Natural killer cell (primary cell): ENCODE data around the gene RECK. TPM values are rescaled to one million over a fixed set of nuclear protein-coding genes. Genes with fewer than 3 reads are reported as not detected.

ENCODE experiments used
- ATAC-seq, 3 donors: fragments of 150-1000 bp in 2 of 3; fragments of 200-7000 bp in 1 of 3; cut with Tn5 transposase; 1 replicate in 1 of 3; 2 replicates in 2 of 3; pipeline ENCODE4 v1.10.0; 2021; ENCODE audit warnings: mild to moderate bottlenecking in 2 of 3, moderate library complexity in 2 of 3
- DNase-seq, 2 donors: peaks; one replicate each; pipeline versions ENCODE4 v3.0.0 to v3.0.0-alpha.2; 2013 to 2021; ENCODE audit warnings: mixed read lengths in 1 of 2
- H3K27ac ChIP-seq: one replicate; pipeline ENCODE4 v1.5.1; 2013; ENCODE audit warnings: mild to moderate bottlenecking, low read length
- H3K27me3 ChIP-seq: one replicate; pipeline ENCODE4 v1.6.1; 2013; ENCODE audit warnings: low read length; ENCODE audit not compliant: control insufficient read depth, insufficient read depth
- H3K36me3 ChIP-seq: one replicate; pipeline ENCODE4 v1.6.1; 2013; ENCODE audit warnings: low read length; ENCODE audit not compliant: control insufficient read depth, insufficient read depth
- H3K4me1 ChIP-seq: one replicate; pipeline ENCODE4 v1.6.1; 2013; ENCODE audit warnings: low read length; ENCODE audit not compliant: control insufficient read depth, insufficient read depth
- H3K4me3 ChIP-seq: one replicate; pipeline ENCODE4 v1.5.1; 2013; ENCODE audit warnings: low read length
- H3K9me3 ChIP-seq: one replicate; pipeline ENCODE4 v1.6.1; 2013; ENCODE audit warnings: low read length; ENCODE audit not compliant: control insufficient read depth, insufficient read depth
- H3K27ac Mint-ChIP-seq, 2 donors: one replicate each; pipeline ENCODE4 v1.8.0; 2022; ENCODE audit warnings: mild to moderate bottlenecking in 2 of 2, mixed read lengths in 2 of 2, moderate library complexity in 1 of 2
- H3K27me3 Mint-ChIP-seq, 2 donors: one replicate each; pipeline ENCODE4 v1.8.0; 2022; ENCODE audit warnings: low read depth in 2 of 2, mixed read lengths in 2 of 2
- H3K36me3 Mint-ChIP-seq: one replicate; pipeline ENCODE4 v1.8.0; 2022; ENCODE audit warnings: mixed read lengths
- H3K4me1 Mint-ChIP-seq, 2 donors: one replicate each; pipeline ENCODE4 v1.8.0; 2022; ENCODE audit warnings: mixed read lengths in 2 of 2
- H3K4me3 Mint-ChIP-seq: one replicate; pipeline ENCODE4 v1.8.0; 2022; ENCODE audit warnings: mild to moderate bottlenecking, moderate library complexity, mixed read lengths
- H3K9me3 Mint-ChIP-seq, 2 donors: one replicate each; pipeline ENCODE4 v1.8.0; 2022; ENCODE audit warnings: mixed read lengths in 2 of 2
- WGBS: methylation state at CpG from one replicate; pipeline ENCODE4 v1.1.7; 2013; ENCODE audit warnings: missing lambda C conversion rate; ENCODE audit not compliant: insufficient coverage; 5-methylcytosine and 5-hydroxymethylcytosine counted together
- intact Hi-C: fragments of 100-400 bp; cut with micrococcal nuclease; formaldehyde crosslinking; loops from one replicate; pipeline ENCODE4 v1.14.2; 2022
- total RNA-seq, 4 donors: library from RNA; stranded (reverse); fragments of 120-200 nt in 1 of 4; gene quantifications; one replicate each; pipeline versions ENCODE4 v1.2.3 to v1.2.4, GENCODE V29; 2013 to 2022
- TF ChIP-seq, protein P1 (sequence below): fragments of 200-600 bp; IDR thresholded peaks from one replicate; pipeline ENCODE4 v1.8.0; 2022; ENCODE audit warnings: antibody characterized with exemption

The RECK gene
- total RNA-seq, 3 donors from 2014 or later (not counting 1 experiment from before 2014, with no cell fraction given): 7.4 to 10.3 (median 8.0) TPM

GRCh38 chr9:36147441-36148175, 110.9 kb downstream of the RECK start:
- no peaks in the 10 kb centered on the region for H3K27me3 Mint-ChIP-seq
- ATAC-seq (no peak), DNase-seq (no peak)
- Histone ChIP-seq H3K27me3 (no peaks in the 10 kb centered on the region), H3K27ac (no peak overlapping the region), H3K4me3 (no peak overlapping the region), H3K4me1 (peaks cover 99% of the 10 kb centered on the region), H3K36me3 (peaks cover 7% of the 10 kb centered on the region), H3K9me3 (peaks cover 6% of the 10 kb centered on the region)
- H3K9me3 Mint-ChIP-seq: peaks cover 4 to 9% of the 10 kb centered on the region in 2 donors
- H3K36me3 Mint-ChIP-seq: no peaks in the 10 kb centered on the region
- H3K27ac Mint-ChIP-seq: peak overlapping the region; percentile 41 to 66
- H3K4me1 Mint-ChIP-seq: peaks cover 73 to 86% of the 10 kb centered on the region in 2 donors
- peak overlapping the region; percentile 64 for H3K4me3 Mint-ChIP-seq
- TF ChIP-seq, protein P1, sequence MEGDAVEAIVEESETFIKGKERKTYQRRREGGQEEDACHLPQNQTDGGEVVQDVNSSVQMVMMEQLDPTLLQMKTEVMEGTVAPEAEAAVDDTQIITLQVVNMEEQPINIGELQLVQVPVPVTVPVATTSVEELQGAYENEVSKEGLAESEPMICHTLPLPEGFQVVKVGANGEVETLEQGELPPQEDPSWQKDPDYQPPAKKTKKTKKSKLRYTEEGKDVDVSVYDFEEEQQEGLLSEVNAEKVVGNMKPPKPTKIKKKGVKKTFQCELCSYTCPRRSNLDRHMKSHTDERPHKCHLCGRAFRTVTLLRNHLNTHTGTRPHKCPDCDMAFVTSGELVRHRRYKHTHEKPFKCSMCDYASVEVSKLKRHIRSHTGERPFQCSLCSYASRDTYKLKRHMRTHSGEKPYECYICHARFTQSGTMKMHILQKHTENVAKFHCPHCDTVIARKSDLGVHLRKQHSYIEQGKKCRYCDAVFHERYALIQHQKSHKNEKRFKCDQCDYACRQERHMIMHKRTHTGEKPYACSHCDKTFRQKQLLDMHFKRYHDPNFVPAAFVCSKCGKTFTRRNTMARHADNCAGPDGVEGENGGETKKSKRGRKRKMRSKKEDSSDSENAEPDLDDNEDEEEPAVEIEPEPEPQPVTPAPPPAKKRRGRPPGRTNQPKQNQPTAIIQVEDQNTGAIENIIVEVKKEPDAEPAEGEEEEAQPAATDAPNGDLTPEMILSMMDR: no peak
- WGBS: 86% methylated on average over 14 of the region's 14 CpGs
- intact Hi-C loops: loop anchor here (10.0 kb wide), 1 partner anchor 333 kb away; the partner anchor contains the start of genes HINT2 and SPAG8

- DNase-seq (peak; percentile 72 to 85), ATAC-seq (peak in 2 of 3 donors; percentile 19 to 21)
- intact Hi-C loops: loop anchor here (10.0 kb wide), 1 partner anchor 334 kb away; the partner anchor contains the start of genes HINT2 and SPAG8
- Histone ChIP-seq H3K27ac (peak overlapping the region; percentile 30), H3K9me3 (peaks cover 6% of the 10 kb centered on the region), H3K4me1 (peaks cover 99% of the 10 kb centered on the region), H3K27me3 (no peaks in the 10 kb centered on the region), H3K36me3 (peaks cover 12% of the 10 kb centered on the region), H3K4me3 (no peak overlapping the region)
- TF ChIP-seq, protein P1: no peak
- Mint-ChIP-seq H3K27ac (peak overlapping the region; percentile 41 to 66), H3K4me1 (peaks cover 69 to 82% of the 10 kb centered on the region in 2 donors), H3K27me3 (no peaks in the 10 kb centered on the region), H3K9me3 (peaks cover 4 to 9% of the 10 kb centered on the region in 2 donors), H3K4me3 (peak overlapping the region; percentile 40), H3K36me3 (no peaks in the 10 kb centered on the region)
- 40% methylated on average over 12 of the region's 14 CpGs for WGBS
Measured at GRCh38 chr9:36148311-36149051, 111.8 kb downstream of the RECK start.

DNA sequence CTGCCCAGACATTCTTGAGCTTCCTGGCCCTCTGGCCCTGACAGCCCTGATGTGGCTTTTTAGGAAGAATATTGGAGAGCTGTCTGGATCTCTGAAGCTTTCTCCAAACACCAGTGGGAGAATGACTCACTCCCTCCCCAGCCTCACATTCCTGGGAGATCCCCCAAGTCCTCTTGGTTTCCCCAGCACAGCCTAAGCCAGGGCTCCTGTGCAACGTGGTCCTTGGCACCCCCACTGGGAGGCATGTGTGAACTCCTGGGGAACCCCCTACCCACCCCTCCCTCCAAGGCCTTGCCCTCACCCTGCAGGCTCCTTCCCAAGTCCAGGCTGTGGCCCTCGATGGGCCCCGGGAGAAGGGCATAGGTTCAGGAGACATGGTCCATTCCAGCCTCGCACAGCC, 112.5 kb downstream of the RECK start:
- intact Hi-C loops: loop anchor here (10.0 kb wide), 1 partner anchor 334 kb away; the partner anchor contains the start of genes HINT2 and SPAG8
- Histone ChIP-seq H3K4me3 (no peak overlapping the region), H3K27me3 (no peaks in the 10 kb centered on the region), H3K4me1 (peaks cover 98% of the 10 kb centered on the region), H3K9me3 (peaks cover 6% of the 10 kb centered on the region), H3K36me3 (peaks cover 14% of the 10 kb centered on the region), H3K27ac (peak overlapping the region; percentile 24)
- 61% methylated on average over 2 of the region's 4 CpGs for WGBS
- Mint-ChIP-seq H3K36me3 (peaks cover 3% of the 10 kb centered on the region), H3K9me3 (peaks cover 4 to 9% of the 10 kb centered on the region in 2 donors), H3K4me1 (peaks cover 66 to 80% of the 10 kb centered on the region in 2 donors), H3K27me3 (no peaks in the 10 kb centered on the region), H3K27ac (peak overlapping the region; percentile 41 to 66), H3K4me3 (no peak overlapping the region)
- ATAC-seq (no peak), DNase-seq (no peak)
- TF ChIP-seq, protein P1: no peak
